MM.1S (cell line): Measurements from ENCODE around the gene TOP2A.

ENCODE experiments used
- CTCF ChIP-seq: fragments of 300-600 bp; sonication (generic); IDR thresholded peaks from 2 replicates; pipeline ENCODE4 v1.5.1; 2016; ENCODE audit warnings: antibody characterized with exemption, low read length, mixed read lengths
- EZH2 ChIP-seq: fragments of 300-600 bp; sonication (generic); optimal IDR thresholded peaks from 2 replicates; pipeline ENCODE3; 2017; ENCODE audit warnings: low read depth, mild to moderate bottlenecking, antibody characterized with exemption, low read length, mixed read lengths
- EZH2phosphoT487 ChIP-seq: fragments of 300-600 bp; sonication (generic); IDR thresholded peaks from 2 replicates; pipeline ENCODE4 v1.6.1; 2018; ENCODE audit warnings: antibody characterized with exemption, low read length

DNA sequence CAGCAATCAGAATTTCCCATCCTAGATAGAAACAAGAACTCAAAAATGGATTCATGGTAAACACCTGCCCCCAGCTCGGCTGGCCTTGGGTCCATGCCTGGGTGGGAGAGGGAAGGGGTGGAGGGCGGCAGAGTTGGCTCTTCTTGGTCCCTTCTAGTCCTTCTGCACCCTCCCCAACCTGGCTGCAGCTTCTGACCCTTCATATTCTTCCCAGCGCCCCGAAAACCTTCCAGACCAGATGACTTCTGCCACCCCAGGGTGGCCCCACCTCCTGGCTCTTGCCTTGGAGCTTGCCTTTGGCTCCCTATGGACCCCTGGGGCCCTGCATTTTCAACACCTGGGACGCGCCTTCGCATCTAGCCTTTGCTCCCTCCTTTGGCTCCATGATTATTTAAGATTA is 47.8 kb downstream of the TOP2A start:
- no peak for TF ChIP-seq CTCF
- no peak for TF ChIP-seq EZH2phosphoT487
- TF ChIP-seq EZH2, result no peak
